CD4-positive, alpha-beta T cell treated with Interleukin-10 for 1 hour (primary cell): ENCODE data around the gene METTL5.
"Not testable (repeated sequence)": the region's sequence is repeated elsewhere in the genome, so short reads cannot be mapped to it uniquely, and the experiment has no call there.

Experiments used
- DNase-seq: peaks from one replicate; pipeline ENCODE4 v3.0.0-alpha.2; 2020

Gene METTL5

DNA sequence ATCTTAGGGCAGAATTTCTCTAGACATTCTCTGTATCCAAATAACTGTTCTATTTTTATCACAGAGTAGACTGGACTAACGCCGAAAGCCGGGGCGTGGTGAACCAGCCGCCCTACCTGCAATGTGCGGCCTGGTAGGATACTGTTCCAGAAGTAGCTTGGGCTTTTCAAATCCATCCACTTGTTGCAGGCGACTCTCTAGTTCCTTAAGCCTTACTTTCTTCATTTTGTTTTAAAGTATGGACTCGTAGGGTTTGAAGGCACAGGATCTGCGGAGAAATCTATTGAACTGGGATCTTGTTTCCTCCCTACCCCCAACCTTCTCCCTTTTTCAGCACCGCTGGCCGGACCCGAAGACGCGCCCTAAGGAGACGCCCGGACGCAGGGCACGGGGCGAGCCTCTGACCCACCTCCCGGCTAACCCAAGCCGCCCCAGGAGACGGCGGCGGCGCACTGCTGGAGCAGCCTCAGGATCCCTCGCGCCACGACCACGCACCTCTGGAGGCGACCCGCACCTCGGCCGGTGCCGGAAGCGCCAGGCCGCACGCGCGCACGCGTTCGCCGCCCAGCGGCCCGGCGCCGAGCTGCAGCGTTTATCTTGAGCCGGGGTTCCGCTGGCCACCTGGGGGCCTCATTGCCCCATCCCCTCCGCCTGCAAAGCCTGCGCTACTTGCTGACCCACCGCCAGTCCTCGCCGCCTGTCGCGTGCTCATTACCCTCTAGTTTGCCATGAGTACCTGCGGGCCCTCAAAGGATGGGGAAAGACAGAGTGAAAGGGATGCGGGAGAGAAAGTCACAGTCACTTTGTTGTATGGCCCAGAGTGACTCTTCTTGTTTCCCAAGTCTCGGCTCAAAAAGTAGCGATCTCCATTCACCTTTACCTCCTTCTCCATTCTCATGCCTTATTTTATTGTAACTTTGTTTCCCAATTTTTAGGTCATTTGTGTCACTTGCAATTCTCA lies at the start of gene METTL5:
TSS of gene METTL5 (minus strand) at position 533 of the 961 bp plus-strand sequence. CDS start at position 225, 308 bp downstream.
- peak; percentile 80 for DNase-seq

DNA sequence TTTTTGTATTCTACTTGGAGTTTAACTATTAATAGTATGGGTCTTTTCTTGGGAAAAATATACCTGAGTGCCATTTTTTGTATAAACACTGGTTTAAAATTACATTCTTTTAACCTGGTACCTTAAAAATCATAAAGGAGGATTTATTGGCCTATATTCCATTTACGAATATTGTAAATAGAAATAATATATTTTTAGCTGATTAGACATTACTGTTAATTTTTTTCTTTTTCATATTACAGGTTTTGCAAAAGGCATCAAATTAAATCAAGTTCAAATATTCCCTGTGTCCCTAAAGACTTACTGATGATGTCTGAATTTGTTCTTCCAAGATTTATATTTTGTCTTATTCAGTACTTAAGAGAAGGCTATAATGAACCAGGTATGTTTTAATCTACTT lies 47.3 kb upstream of the METTL5 start:
- DNase-seq, result no peak

DNA sequence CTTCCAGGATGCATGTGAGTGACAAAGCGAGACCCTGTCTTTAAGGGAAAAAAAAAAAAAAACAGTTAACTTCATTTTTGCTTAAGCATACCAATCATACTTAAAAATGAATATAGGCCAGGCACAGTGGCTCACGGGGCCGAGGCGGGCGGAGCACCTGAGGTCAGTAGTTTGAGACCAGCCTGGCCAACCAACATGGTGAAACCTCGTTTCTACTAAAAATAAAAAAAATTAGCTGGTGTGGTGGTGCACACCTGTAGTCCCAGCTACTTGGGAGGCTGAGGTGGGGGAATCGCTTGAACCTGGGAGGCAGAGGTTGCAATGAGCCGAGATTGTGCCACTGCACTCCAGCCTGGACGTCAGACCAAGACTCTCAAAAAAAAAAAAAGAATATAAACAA lies 46.7 kb upstream of the METTL5 start:
- not testable (repeated sequence) for DNase-seq

DNA sequence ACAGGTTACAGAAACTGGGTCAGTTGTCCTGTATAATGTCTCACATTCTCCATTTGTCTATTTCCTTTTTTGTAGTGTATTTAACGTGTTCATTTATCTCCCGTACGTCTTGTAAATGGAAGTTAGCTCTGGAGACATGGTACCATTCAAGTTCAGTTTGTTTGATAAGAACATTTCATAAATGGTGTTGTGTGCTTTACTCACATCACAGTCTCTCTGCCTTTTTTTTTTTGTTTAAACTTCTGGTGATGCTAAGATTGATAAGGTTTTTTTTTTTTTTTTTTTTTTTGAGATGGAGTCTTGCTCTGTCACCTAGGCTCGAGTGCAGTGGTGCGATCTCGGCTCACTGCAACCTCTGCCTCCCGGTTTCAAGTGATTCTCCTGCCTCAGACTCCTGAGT lies 44.2 kb upstream of the METTL5 start:
- DNase-seq, result no peak

DNA sequence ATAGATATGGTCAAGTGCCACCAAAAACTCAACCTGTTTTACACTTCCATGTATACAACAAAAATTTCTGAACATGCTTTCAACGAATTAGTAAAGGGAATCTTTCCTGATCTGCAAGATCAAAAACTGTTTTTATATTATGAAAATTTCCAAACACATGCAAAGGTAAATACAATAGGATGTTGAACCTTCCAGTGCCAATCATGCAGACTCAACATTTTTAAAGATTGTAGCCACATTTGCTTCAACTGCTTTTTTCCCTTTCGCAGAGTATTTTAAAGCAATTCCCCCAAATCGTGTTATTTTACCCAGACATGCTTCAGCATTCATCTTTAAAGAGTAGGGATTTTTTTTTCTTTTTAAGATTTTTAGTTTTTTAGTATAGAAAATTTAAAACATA lies 42.9 kb upstream of the METTL5 start:
- no peak for DNase-seq

DNA sequence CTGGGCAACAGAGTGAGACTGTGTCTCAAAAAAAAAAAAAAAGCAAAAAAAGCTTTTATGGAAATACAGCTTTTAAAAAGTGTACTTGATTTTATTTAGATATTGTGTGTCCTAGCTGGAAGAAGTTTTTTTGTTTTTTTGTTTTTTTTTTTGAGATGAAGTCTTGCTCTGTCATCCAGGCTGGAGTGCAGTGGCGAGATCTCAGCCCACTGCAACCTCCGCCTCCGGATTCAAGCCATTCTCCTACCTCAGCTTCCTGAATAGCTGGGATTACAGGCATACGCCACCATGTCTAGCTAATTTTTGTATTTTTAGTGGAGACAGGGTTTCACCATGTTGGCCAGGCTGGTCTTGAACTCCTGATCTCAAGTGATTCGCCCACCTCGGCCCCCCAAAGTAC lies 41.5 kb upstream of the METTL5 start:
- not testable (repeated sequence) for DNase-seq

DNA sequence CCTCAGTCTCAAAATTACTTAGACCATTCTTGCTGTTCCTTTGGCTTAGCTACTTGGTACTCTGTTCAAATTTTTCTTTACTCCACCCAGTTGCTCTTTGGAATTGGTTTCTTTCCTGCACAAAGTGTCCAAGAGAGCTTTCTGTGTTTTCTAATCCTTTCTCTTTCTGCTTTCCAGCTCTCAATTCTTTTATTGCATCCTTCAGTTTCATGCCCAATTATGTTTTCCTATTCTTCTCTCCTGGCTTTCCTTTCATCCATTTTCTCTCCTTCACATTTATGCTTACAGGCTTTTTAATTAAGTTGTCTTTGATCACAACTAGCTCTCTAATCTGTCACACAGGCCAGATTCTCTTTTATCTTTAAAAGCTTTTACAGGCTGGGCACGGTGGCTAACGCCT lies 40.8 kb upstream of the METTL5 start:
- DNase-seq, result no peak

DNA sequence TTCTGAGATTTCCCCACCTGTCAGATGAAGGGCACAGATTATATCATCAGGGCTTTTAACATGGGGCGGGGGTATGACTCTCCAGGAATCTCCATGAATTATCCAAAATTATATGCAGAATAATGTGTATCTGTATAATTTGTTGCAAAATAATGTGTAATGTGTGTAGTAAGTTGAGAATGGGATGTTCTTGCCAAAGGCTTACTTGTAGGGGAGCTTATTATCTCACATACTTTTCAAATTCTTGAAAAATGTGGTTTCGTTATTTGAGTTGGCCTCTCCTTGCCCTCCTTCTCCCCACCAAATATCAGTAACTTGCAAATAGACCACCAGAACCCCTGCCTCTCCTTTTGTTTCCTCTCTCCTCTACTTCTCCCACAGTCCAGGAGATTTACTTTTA lies 38.1 kb upstream of the METTL5 start:
- DNase-seq, result no peak

DNA sequence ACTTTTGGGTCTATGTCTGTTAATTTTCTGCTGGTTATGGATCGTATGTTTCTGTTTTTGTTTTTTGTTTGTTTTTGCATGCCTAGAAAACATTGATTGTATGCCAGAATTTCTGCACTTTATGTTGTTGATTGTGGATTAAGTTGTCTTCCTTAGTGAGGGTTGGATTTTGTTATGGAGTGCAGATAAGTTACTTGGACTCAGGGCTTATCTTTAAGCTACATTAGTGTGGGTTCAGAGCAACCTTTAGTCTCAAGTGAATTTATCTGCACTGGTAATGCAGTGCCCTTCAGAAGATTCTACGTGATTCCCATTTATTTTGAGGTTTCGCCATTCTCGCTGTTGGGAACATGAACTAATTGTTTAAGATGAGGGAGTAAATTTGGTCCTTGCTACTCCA lies 35.4 kb upstream of the METTL5 start:
- no peak for DNase-seq

DNA sequence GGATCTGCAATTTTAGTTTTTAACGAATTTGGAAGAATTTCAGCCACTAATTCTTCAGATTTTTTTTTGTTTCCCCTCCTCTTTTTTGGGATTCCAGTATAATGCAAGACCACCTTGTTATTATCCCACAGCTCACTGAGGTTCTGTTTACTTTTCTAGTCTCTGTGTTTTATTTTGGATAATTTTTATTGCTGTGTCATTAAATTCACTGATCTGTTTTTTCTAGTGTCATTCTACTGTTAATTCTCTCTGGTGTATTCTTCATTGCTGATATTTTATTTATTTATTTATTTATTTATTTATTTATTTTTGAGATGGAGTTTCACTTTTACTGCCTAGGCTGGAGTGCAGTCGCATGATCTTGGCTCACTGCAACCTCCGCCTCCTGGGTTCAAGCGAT lies 34.7 kb upstream of the METTL5 start:
- DNase-seq, result no peak

DNA sequence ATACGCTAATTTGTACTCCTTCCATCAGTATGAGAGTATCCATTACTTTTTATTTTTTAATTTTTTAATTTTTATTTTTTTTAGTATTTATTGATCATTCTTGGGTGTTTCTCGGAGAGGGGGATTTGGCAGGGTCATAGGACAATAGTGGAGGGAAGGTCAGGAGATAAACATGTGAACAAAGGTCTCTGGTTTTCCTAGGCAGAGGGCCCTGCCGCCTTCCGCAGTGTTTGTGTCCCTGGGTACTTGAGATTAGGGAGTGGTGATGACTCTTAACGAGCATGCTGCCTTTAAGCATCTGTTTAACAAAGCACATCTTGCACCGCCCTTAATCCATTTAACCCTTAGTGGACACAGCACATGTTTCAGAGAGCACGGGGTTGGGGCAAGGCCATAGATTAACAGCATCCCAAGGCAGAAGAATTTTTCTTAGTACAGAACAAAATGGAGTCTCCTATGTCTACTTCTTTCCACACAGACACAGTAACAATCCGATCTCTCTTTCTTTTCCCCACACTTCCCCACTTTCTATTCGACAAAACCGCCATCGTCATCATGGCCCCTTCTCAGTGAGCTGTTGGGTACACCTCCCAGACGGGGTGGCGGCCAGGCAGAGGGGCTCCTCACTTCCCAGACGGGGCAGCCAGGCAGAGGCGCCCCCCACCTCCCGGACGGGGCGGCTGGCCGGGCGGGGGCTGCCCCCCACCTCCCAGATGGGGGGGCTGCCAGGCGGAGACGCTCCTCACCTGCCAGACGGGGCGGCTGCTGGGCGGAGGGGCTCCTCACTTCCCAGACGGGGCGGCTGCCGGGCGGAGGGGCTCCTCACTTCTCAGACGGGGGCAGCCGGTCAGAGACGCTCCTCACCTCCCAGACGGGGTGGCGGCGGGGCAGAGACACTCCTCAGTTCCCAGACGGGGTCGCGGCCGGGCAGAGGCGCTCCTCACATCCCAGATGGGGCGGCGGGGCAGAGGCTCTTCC lies 30.9 kb upstream of the METTL5 start:
- DNase-seq, result not testable (repeated sequence)

DNA sequence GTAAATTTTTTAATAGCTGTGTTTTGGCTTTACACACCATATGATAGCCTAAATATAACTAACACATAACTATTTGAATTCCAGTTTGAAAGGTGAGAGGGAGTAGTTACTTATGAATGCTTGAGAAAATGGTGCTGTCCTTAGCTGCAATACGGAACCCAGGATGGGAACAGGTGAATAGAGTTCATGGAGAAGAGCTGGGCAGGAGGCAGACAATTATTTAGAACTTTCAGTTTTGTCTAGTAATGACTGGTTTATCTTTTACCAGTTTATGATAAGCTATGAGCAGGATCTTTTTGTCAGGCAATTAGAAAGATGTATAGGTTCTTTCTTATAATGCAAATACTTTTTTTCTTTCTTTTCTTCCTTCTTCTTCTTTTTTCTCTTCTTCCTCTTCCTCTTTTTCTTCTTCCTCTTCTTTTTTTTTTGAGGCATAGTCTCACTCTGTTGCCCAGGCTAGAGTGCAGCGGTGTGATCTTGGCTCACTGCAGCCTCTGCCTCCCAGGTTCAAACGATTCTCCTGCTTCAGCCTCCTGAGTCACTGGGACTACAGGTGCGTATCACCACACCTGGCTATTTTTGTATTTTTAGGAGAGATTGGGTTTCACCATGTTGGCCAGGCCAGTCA lies 28.4 kb upstream of the METTL5 start:
- DNase-seq, result no peak

DNA sequence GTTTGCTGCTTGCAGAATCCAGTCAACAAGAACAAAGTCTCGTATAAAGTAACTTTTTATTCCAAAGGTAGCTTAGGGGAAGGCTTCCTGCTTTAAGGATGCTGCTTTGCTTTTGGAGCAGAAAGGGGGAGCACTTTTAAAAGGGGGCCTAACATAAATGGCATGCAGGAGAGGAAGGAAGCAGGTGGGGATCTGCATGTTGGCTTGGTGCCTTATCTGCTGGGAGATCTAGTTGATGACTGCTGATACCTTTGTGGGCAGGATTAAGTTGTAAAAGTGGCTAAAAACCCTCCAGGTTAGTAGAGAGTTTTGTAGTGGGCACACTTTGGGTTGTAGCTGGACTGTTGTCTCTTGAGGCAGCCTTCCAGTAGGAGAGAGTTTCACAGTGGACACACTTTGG lies 25.0 kb upstream of the METTL5 start:
- no peak for DNase-seq

DNA sequence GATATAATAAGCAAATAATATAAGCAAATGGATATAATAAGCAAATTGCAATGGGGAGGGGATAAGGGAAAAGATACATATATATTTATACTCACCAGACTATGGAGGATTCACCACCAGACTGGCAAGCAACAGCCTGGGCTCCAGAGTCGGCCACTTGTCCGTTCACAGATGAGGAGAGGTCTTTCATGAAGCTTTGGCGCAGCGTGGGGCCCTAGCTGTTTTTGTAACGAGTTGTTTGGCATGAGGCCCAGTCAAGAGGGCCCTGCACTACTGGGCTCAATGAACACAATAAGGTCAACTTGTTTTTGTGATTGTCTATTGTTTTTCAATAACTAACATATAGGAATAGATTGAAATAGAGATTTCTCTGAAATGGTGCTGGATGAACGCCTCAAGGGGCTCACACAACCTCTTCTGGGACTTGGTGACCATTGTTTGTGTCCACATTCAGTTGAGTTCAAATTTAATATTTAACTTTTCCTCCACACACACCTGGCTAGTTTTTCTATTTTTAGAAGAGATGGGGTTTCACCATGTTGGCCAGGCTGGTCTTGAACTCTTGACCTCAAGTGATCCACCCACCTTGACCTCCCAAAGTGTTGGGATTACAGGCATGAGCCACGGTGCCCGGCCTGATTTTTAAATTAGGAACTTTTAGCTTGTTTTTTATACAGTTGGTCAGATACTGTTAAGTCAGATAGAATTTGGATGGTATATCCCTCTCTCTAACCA lies 24.4 kb upstream of the METTL5 start:
- not testable (repeated sequence) for DNase-seq

DNA sequence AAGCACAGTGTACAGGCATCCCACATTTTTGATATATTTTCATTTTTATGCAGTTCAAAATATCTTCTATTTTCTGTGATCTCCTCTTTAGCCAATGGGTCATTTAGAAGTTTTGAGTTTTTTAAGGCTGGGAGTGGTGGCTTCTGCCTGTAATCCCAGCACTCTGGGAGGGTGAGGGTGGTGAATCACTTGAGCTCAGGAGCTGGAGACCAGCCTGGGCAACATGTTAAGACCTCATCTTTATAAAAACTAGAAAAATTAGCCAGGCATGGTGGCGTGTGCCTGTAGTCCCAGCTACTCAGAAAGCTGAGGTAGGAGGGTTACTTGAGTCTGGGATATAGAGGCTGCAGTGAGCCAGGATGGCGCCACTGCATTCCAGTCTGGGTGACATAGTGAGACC lies 20.3 kb upstream of the METTL5 start:
- no peak for DNase-seq

DNA sequence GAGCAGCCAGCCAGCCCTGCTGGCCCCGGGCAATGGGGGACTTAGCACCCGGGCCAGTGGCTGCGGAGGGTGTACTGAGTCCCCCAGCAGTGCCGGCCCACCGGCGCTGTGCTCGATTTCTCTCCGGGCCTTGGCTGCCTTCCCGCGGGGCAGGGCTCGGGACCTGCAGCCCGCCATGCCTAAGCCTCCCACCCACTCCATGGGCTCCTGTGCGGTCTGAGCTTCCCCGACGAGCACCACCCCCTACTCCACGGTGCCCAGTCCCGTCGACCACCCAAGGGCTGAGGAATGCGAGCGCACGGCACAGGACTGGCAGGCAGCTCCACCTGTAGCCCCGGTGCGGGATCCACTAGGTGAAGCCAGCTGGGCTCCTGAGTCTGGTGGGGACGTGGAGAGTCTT lies 16.9 kb upstream of the METTL5 start:
- not testable (repeated sequence) for DNase-seq

DNA sequence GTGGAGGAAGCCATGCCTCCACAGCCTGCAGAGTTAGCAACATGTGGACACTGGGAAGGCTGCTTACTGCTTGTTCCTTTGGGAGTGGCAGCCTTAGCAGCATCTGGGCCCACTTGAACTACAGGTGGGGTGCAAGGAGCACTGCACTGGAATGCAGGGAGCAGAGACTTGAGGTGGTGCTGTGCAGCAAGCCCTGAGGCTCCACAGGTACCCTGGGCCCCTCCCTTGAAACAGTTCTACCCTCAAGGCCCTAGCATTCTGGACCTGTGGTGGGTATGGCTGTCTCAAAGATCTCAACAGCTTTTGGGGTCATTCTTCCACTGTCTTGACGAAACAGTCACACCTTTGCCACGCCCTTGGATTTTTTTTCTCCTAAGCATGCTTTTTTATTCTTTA lies 16.0 kb upstream of the METTL5 start:
- no peak for DNase-seq

DNA sequence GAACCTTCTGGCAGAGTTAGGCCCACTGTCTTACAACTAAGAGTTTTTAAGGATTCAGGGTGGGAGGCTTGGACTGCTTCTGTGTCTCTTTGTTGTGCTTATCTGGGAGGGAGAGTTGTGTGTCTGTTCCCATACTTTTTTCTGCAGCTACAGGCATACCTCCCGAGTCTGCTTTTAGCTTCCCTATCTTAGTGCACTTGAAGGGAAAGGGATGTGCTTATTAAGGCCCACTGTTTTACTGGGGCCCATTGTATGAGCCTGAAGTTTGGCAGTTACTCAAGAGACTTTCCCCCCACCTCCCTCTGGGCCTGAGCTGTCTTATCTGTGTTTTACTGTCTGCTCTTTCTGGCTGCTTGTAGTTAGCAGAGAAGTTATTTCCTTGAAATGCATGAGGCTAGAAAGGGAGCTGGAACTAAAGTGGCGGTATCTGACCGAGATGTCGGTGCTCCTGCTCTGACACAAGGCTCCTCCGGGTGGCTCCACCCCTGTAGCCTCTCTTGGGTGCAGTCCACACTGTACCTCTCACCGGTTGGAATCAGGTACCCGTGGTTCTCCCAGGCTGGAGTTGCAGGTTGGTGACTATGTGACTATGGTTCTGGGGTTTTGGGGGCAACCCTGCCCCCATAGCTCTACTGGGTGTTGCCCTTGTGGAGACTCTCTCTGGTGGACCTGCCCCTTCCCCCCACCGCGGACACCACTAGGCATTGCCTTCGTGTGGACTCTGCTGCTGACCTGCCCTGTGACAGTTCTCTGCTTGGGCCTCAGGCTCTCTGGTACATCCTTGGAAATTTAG lies 15.4 kb upstream of the METTL5 start:
- no peak for DNase-seq

DNA sequence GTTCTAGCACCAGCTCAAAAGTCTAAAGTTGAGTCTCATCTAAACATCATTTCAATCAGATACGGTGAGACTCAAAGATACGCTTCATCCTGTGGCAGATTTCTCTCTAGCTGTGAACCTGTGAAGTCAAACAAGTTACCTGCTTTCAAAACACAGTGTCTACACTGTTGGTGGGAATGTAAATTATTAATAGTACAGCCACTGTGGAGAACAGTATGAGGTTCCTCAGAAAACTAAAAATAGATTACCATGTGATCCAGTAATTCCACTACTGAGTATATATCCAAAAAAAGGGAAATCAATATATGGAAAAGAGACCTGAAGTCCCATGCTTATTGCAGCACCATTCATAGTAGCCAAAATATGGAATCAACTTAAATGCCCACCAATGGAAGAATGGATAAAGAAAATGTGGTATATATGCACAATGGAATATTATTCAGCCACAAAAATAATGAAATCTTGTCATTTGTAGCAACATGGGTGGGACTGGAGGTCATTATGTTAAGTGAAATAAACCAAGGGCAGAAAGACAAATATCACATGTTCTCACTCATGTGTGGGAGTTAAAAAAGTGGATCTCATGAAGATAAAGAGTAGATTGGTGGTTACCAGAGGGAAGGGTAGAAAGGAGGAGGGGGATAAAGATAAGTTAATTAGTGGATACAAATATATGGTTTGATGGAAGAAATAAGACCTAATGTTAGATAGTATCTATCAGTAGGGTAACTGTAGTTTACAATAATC lies 14.2 kb upstream of the METTL5 start:
- no peak for DNase-seq

DNA sequence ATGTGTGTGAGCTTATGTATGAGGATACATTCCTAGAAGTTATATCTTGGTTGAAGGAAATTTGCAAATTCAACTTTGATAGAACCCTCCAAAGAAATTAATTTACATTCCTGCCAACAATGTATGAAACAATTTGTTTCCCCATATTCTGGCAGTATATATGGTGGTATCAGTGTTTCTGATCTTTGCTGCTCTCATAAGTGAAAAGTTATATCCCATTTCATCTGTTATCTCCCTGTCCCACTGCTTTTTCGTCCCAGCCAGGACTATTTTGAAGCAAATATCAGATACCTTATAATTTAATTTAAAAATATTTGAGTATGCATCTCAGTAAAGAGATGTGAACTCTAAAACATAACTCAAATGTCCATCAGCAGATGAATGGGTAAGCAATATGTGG lies 9.7 kb upstream of the METTL5 start:
- no peak for DNase-seq
